ENCODE data around the gene GSDME.

The GSDME gene

GRCh38 chr7:24703296-24703695 is 54.0 kb downstream of the GSDME start:
- Histone ChIP-seq H3K9ac (ENCODE audit: low read length in 2 of 2) (no peak overlapping the region), H3K4me3 (ENCODE audit: low read length in 2 of 2) (no peak overlapping the region), H3K27ac (ENCODE audit: low read length) (no peak overlapping the region), H3K9me3 (ENCODE audit: control insufficient read depth in 2 of 2, low read length in 2 of 2) (no peaks in the 10 kb centered on the region), H3K36me3 (ENCODE audit: control insufficient read depth in 2 of 2, insufficient read depth in 2 of 2, low read length in 2 of 2) (no peaks in the 10 kb centered on the region), H3K27me3 (ENCODE audit: control insufficient read depth in 1 of 2, insufficient read depth in 2 of 2, low read length in 2 of 2) (no peaks in the 10 kb centered on the region), H3K4me1 (ENCODE audit: control insufficient read depth, insufficient read depth, low read length) (peaks cover 48% of the 10 kb centered on the region)

- Histone ChIP-seq H3K4me1 (ENCODE audit: control insufficient read depth, insufficient read depth, low read length) (peaks cover 48% of the 10 kb centered on the region), H3K4me3 (ENCODE audit: low read length in 2 of 2) (no peak overlapping the region), H3K36me3 (ENCODE audit: control insufficient read depth in 2 of 2, insufficient read depth in 2 of 2, low read length in 2 of 2) (no peaks in the 10 kb centered on the region), H3K27me3 (ENCODE audit: control insufficient read depth in 1 of 2, insufficient read depth in 2 of 2, low read length in 2 of 2) (no peaks in the 10 kb centered on the region), H3K27ac (ENCODE audit: low read length) (peak overlapping the region; percentile 11), H3K9ac (ENCODE audit: low read length in 2 of 2) (no peak overlapping the region), H3K9me3 (ENCODE audit: control insufficient read depth in 2 of 2, low read length in 2 of 2) (no peaks in the 10 kb centered on the region)
Observed at GRCh38 chr7:24702755-24703154, 54.5 kb downstream of the GSDME start.

DNA sequence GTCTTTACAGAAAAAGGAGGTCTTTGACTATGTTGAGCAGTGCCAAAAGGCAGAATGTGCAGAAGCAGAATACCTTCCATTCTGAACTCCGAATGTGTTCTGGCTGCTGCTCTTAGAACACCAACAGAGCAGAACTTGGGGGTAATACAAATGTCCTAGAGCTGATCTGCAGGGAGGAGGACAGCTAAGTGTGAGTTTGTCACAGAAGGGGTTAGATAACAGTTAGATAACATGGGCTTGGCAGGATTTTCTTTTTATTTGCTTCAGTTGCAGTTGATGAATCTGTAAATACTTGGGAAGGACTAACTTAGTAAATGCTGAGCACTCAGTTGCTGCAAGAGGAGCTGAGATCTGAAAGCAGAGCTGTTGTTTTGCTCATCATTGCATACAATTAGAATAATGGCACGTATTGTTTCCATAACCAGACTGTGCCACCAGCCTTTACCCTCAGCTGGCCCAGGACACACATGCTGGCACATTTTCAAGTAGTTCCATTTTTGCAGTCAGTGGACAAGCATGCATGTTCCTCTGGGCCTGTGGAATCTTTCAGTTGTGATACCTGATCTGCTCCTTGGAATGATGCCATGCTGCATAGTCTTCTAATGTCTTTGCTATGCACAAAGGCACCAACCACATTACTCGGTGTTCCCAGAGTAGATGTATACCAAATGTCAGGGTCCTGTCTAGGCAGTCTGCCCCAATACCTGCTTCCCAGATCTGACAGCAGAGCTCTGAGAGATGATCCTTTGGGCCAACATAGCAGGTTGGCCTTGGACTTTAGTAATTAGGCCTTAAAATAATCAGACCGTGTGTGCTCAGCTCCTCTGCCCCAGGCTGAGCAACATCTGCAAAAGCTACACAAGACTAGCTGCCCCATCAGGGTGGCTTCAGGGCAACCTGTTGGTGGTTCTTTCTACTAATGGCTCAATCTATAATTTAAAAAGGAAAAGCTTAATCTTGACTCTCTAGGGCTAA is 55.7 kb downstream of the GSDME start:
- H3K36me3 ChIP-seq (ENCODE audit: control insufficient read depth in 2 of 2, insufficient read depth in 2 of 2, low read length in 2 of 2): no peaks in the 10 kb centered on the region
- H3K4me1 ChIP-seq (ENCODE audit: control insufficient read depth, insufficient read depth, low read length): peaks cover 48% of the 10 kb centered on the region
- H3K4me3 ChIP-seq (ENCODE audit: low read length in 2 of 2): peak overlapping the region; percentile 4 to 17
- H3K27ac ChIP-seq (ENCODE audit: low read length): no peak overlapping the region
- no peak overlapping the region for H3K9ac ChIP-seq (ENCODE audit: low read length in 2 of 2)
- no peaks in the 10 kb centered on the region for H3K27me3 ChIP-seq (ENCODE audit: control insufficient read depth in 1 of 2, insufficient read depth in 2 of 2, low read length in 2 of 2)
- no peaks in the 10 kb centered on the region for H3K9me3 ChIP-seq (ENCODE audit: control insufficient read depth in 2 of 2, low read length in 2 of 2)

- no peaks in the 10 kb centered on the region for H3K9me3 ChIP-seq (ENCODE audit: control insufficient read depth in 2 of 2, low read length in 2 of 2)
- H3K9ac ChIP-seq (ENCODE audit: low read length in 2 of 2): no peak overlapping the region
- H3K27me3 ChIP-seq (ENCODE audit: control insufficient read depth in 1 of 2, insufficient read depth in 2 of 2, low read length in 2 of 2): no peaks in the 10 kb centered on the region
- H3K27ac ChIP-seq (ENCODE audit: low read length): no peak overlapping the region
- H3K36me3 ChIP-seq (ENCODE audit: control insufficient read depth in 2 of 2, insufficient read depth in 2 of 2, low read length in 2 of 2): no peaks in the 10 kb centered on the region
- H3K4me3 ChIP-seq (ENCODE audit: low read length in 2 of 2): no peak overlapping the region
- H3K4me1 ChIP-seq (ENCODE audit: control insufficient read depth, insufficient read depth, low read length): peaks cover 42% of the 10 kb centered on the region
Observed at GRCh38 chr7:24700521-24701260, 56.6 kb downstream of the GSDME start.

DNA sequence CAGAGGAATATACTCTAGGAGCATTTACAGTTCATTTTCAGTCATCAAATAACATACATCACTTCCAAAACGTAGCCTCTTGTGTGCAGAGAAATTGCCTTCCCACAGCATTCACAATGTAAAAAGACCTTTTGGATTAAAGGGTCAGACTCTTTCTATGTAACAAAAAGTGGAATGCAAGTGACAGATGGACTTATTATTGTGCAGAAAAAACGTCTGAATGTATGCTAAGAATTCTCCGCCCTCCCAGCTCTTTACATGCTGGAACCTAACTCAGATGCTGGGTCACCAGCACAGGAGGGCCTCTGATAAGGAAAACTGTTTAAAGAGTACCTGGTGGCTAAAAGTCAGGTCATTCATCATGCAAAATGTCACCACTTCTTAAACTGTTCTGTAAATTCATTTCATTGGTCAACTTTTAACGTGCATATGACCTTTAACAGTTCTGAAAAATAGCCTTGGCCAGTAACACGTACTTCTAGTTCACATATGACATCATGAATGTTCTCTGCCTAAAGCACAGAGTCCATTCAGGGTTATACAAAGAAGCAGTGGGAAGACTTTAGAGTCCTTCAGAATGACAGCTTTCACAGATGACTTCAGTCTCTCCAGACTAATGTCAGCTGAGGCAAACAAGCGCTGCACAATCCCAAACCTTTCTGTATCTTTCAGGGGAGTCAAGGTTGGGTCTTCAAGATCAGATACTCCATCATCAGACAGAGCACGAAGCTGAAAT is 58.6 kb downstream of the GSDME start:
- Histone ChIP-seq H3K9ac (ENCODE audit: low read length in 2 of 2) (no peak overlapping the region), H3K4me3 (ENCODE audit: low read length in 2 of 2) (no peak overlapping the region), H3K4me1 (ENCODE audit: control insufficient read depth, insufficient read depth, low read length) (peaks cover 28% of the 10 kb centered on the region), H3K9me3 (ENCODE audit: control insufficient read depth in 2 of 2, low read length in 2 of 2) (no peaks in the 10 kb centered on the region), H3K36me3 (ENCODE audit: control insufficient read depth in 2 of 2, insufficient read depth in 2 of 2, low read length in 2 of 2) (no peaks in the 10 kb centered on the region), H3K27me3 (ENCODE audit: control insufficient read depth in 1 of 2, insufficient read depth in 2 of 2, low read length in 2 of 2) (no peaks in the 10 kb centered on the region), H3K27ac (ENCODE audit: low read length) (no peak overlapping the region)

DNA sequence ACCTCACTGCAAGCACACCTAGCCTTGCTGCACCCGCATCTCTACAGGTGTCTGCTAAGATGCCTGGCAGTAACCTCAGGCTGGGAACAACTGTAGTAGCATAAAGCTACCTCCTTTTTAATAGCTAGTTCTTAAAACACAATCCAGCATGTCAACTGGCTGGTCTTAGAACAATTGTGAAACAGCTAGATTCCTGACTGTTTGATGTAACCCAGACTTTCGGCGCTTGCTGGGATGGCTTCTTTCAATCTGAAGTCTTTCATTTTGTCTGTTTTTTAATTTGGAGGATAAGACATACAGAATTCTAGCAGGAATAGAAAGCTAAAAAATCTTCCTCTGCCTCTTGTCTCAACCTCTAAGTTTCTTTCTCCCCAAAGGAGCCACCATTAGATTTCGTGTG is 59.8 kb downstream of the GSDME start:
- peaks cover 20% of the 10 kb centered on the region for H3K4me1 ChIP-seq (ENCODE audit: control insufficient read depth, insufficient read depth, low read length)
- H3K9ac ChIP-seq (ENCODE audit: low read length in 2 of 2): no peak overlapping the region
- no peaks in the 10 kb centered on the region for H3K36me3 ChIP-seq (ENCODE audit: control insufficient read depth in 2 of 2, insufficient read depth in 2 of 2, low read length in 2 of 2)
- no peaks in the 10 kb centered on the region for H3K9me3 ChIP-seq (ENCODE audit: control insufficient read depth in 2 of 2, low read length in 2 of 2)
- H3K27me3 ChIP-seq (ENCODE audit: control insufficient read depth in 1 of 2, insufficient read depth in 2 of 2, low read length in 2 of 2): no peaks in the 10 kb centered on the region
- no peak overlapping the region for H3K27ac ChIP-seq (ENCODE audit: low read length)
- H3K4me3 ChIP-seq (ENCODE audit: low read length in 2 of 2): no peak overlapping the region

- H3K27me3 ChIP-seq (ENCODE audit: control insufficient read depth in 1 of 2, insufficient read depth in 2 of 2, low read length in 2 of 2): no peaks in the 10 kb centered on the region
- H3K9me3 ChIP-seq (ENCODE audit: control insufficient read depth in 2 of 2, low read length in 2 of 2): no peaks in the 10 kb centered on the region
- no peaks in the 10 kb centered on the region for H3K4me1 ChIP-seq (ENCODE audit: control insufficient read depth, insufficient read depth, low read length)
- H3K36me3 ChIP-seq (ENCODE audit: control insufficient read depth in 2 of 2, insufficient read depth in 2 of 2, low read length in 2 of 2): no peaks in the 10 kb centered on the region
- H3K27ac ChIP-seq (ENCODE audit: low read length): no peak overlapping the region
- no peak overlapping the region for H3K9ac ChIP-seq (ENCODE audit: low read length in 2 of 2)
- no peak overlapping the region for H3K4me3 ChIP-seq (ENCODE audit: low read length in 2 of 2)
Observed at GRCh38 chr7:24692592-24692991, 64.7 kb downstream of the GSDME start.

DNA sequence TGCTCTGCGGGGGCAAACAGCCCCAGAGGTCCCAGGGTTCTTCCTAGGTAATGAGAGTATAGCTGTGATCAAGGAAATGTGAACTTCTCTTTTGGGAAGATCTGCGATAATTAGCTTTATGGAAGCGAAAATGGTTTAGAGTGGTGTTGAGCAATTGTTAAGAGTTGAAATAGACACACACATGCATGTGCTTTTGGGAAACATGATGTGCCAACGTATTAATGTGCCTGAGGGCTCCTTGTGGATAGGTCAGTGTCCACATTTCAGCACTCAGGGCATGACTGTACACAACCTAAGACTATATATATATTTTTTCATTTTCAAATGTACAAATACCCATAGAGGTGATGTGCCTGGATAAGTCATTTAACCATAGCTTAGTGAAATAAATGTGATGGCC is 67.0 kb downstream of the GSDME start:
- Histone ChIP-seq H3K9me3 (ENCODE audit: control insufficient read depth in 2 of 2, low read length in 2 of 2) (no peaks in the 10 kb centered on the region), H3K4me1 (ENCODE audit: control insufficient read depth, insufficient read depth, low read length) (no peaks in the 10 kb centered on the region), H3K27me3 (ENCODE audit: control insufficient read depth in 1 of 2, insufficient read depth in 2 of 2, low read length in 2 of 2) (no peaks in the 10 kb centered on the region), H3K4me3 (ENCODE audit: low read length in 2 of 2) (no peak overlapping the region), H3K9ac (ENCODE audit: low read length in 2 of 2) (no peak overlapping the region), H3K27ac (ENCODE audit: low read length) (no peak overlapping the region), H3K36me3 (ENCODE audit: control insufficient read depth in 2 of 2, insufficient read depth in 2 of 2, low read length in 2 of 2) (no peaks in the 10 kb centered on the region)

- Histone ChIP-seq H3K4me3 (ENCODE audit: low read length in 2 of 2) (no peak overlapping the region), H3K4me1 (ENCODE audit: control insufficient read depth, insufficient read depth, low read length) (no peaks in the 10 kb centered on the region), H3K9ac (ENCODE audit: low read length in 2 of 2) (no peak overlapping the region), H3K27me3 (ENCODE audit: control insufficient read depth in 1 of 2, insufficient read depth in 2 of 2, low read length in 2 of 2) (no peaks in the 10 kb centered on the region), H3K9me3 (ENCODE audit: control insufficient read depth in 2 of 2, low read length in 2 of 2) (no peaks in the 10 kb centered on the region), H3K36me3 (ENCODE audit: control insufficient read depth in 2 of 2, insufficient read depth in 2 of 2, low read length in 2 of 2) (no peaks in the 10 kb centered on the region), H3K27ac (ENCODE audit: low read length) (no peak overlapping the region)
Observed at GRCh38 chr7:24685708-24686107, 71.6 kb downstream of the GSDME start.

GRCh38 chr7:24670782-24671181 is 86.5 kb downstream of the GSDME start:
- H3K36me3 ChIP-seq (ENCODE audit: control insufficient read depth in 2 of 2, insufficient read depth in 2 of 2, low read length in 2 of 2): no peaks in the 10 kb centered on the region
- H3K9me3 ChIP-seq (ENCODE audit: control insufficient read depth in 2 of 2, low read length in 2 of 2): no peaks in the 10 kb centered on the region
- H3K27ac ChIP-seq (ENCODE audit: low read length): no peak overlapping the region
- H3K4me3 ChIP-seq (ENCODE audit: low read length in 2 of 2): no peak overlapping the region
- H3K9ac ChIP-seq (ENCODE audit: low read length in 2 of 2): no peak overlapping the region
- no peaks in the 10 kb centered on the region for H3K27me3 ChIP-seq (ENCODE audit: control insufficient read depth in 1 of 2, insufficient read depth in 2 of 2, low read length in 2 of 2)
- no peaks in the 10 kb centered on the region for H3K4me1 ChIP-seq (ENCODE audit: control insufficient read depth, insufficient read depth, low read length)
